GM13976 (cell line): Measurements from ENCODE around the gene MRNIP.
A peak's percentile ranks its signal among the peaks of the same experiment; 100 is the strongest.
"Not testable (repeated sequence)": the region's sequence is repeated elsewhere in the genome, so short reads cannot be mapped to it uniquely, and the experiment has no call there.

Experiments used
- DNase-seq: peaks from one replicate; pipeline ENCODE4 v3.0.0; 2012; ENCODE audit warnings: low spot score
- in situ Hi-C: fragments of 300-500 bp; cut with MboI; formaldehyde crosslinking; loops from one replicate; pipeline ENCODE4 v1.12.0; 2022; ENCODE audit warnings: low sequenced_read_pairs, mixed read lengths, inconsistent platforms; ENCODE audit not compliant: unreplicated experiment
- TF ChIP-seq, protein P1 (sequence below): IDR thresholded peaks from 2 replicates; pipeline ENCODE4 v1.5.1; 2012; ENCODE audit warnings: borderline replicate concordance, mild to moderate bottlenecking; ENCODE audit not compliant: insufficient read depth; ENCODE audit errors: extremely low read depth, missing control alignments, control extremely low read depth

MRNIP gene

DNA sequence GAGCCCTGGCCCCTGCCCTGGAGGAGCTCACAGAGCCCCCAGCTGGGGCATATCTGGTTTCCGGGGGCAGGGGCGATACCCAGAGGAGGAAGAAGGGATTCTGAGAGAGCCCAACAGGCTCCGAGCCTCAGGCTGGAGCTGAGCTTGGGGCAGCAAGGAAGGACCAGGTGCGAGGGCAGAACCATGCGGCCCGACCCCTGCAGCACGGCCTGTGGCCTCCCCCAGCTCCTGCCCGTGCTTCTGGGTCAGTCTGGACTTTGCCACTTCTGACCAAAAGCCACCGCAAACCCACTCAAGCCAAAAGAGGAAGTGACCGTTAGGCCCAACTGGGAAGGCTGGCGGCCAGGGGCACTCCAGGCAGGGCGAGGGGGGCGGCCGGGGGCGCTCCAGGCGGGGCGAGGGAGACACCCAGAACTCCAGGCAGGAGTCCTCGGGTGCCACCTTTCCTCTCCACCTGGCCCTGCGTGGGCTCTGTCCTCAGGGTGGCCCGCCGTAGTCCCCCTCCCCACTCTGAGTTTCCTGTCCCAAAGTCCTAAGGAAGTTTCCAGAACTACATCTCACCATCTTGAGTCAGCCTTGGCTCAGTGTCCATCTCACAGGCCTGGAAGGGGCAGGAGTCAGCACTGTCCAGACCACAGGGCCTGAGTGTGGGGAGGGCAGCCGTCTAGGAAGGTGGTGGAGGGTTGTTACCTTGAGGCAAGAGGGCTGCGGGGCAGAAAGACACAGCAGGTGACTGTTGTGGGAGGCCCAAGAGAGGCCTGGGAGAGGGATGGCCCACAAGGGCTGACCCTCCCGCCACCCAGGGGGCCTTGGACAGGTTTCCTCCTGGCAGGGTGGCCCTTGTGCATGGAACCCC lies 65.8 kb downstream of the MRNIP start:
- peak; percentile 31 for DNase-seq

DNA sequence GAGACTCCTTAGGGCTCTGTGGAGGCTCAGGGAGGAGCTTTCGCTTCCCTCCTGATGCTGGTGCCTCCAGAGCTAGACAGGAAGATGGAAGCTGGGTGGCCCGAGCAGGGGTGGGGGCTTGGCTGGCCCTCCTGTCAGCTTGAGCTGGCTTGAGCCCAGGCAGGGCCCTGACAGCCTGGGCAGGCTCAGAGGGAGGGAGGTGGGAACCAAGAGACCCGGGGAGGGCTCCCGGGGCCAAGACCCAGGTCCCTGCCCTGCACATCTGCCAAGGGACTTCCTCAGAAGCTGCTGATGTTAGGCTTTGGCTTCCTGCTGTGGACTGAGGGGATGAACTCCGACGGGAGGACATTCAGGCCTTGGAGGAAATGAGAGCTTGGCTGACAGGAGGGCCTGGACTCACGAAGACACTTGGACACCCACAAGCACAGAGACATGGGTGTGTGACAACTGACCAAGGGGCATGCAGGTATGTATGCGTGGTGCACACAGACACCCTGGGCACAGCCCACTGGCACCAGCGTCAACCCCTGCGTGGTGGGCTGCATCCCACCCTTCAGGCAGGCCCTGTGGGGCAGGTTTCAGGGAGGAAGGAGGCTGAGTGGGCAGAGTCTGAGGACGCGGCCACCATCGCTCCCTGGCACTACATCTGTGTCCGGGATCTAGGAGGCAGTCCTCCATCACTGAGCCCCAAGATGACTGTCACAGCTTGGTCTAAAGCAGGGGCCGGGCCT lies 66.6 kb downstream of the MRNIP start:
- DNase-seq, result no peak
- TF ChIP-seq, protein P1, sequence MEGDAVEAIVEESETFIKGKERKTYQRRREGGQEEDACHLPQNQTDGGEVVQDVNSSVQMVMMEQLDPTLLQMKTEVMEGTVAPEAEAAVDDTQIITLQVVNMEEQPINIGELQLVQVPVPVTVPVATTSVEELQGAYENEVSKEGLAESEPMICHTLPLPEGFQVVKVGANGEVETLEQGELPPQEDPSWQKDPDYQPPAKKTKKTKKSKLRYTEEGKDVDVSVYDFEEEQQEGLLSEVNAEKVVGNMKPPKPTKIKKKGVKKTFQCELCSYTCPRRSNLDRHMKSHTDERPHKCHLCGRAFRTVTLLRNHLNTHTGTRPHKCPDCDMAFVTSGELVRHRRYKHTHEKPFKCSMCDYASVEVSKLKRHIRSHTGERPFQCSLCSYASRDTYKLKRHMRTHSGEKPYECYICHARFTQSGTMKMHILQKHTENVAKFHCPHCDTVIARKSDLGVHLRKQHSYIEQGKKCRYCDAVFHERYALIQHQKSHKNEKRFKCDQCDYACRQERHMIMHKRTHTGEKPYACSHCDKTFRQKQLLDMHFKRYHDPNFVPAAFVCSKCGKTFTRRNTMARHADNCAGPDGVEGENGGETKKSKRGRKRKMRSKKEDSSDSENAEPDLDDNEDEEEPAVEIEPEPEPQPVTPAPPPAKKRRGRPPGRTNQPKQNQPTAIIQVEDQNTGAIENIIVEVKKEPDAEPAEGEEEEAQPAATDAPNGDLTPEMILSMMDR, result no peak
- in situ Hi-C loops, result no loop called here

More for the DNA sequence above, 65.8 kb downstream of the MRNIP start:
- TF ChIP-seq, protein P1, result no peak
- in situ Hi-C loops, result no loop called here

DNA sequence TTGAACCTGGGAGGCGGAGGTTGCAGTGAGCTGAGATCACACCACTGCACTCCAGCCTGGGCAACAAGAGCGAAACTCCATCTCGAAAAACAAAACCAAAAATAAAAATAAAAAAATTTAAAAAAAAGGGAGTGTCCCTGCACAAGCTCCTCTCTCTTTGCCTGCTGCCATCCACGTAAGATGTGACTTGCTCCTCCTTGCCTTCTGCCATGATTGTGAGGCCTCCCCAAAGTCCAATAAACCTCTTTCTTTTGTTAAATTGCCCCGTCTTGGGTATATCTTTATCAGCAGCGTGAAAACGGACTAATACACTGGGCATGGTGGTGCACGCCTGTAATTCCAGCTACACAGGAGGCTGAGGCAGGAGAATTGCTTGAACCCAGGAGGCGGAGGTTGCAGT lies 69.3 kb downstream of the MRNIP start:
- DNase-seq, in situ Hi-C loops: not testable (repeated sequence)

DNA sequence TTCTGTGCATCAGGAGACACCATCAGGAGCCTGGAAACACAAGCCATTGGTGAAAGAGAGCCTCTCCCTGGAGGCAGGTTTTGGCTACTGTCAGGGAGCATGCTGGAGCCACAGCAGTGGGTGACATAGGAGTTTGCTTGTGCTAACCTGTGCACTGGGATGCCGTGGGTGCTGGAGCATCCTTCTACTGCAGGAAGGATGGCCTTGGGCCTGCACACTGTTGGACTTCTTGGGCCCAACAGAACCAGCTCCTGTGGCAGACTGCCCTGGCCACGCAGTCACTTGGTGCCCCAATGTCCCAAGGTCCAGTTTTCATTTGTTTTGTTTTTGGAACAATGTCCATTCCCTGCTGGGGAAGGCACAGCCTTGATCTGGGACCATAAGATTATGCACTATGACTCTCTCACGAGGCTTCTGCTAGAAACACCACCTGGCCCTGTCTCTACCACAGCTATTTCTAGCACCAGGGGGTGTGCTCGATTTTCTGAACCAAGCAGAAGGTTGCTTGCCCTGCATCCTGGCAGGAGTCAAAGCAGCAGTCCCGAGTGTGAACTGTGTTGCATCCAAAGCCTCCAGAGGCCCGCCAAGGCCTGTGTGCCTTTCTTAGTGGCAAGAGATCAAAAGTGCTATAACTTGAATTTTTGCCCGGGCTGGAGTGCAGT lies 70.3 kb downstream of the MRNIP start:
- in situ Hi-C loops, result no loop called here
- no peak for DNase-seq
- TF ChIP-seq, protein P1, result no peak
